ENCODE results near the gene REG3A. TPM values are rescaled to one million over a fixed set of nuclear protein-coding genes. Genes with fewer than 3 reads are reported as not detected.

REG3A gene
- total and polyA plus RNA-seq, 7 experiments from 2014 or later: not detected

- Histone ChIP-seq H3K36me3 (ENCODE audit: control insufficient read depth in 2 of 3, insufficient read depth in 3 of 3, low read length in 3 of 3) (no peaks in the 10 kb centered on the region), H3K4me1 (ENCODE audit: control insufficient read depth in 2 of 2, insufficient read depth in 2 of 2, low read length in 2 of 2) (no peaks in the 10 kb centered on the region), H3K9me3 (ENCODE audit: control insufficient read depth in 2 of 3, low read length in 3 of 3) (no peaks in the 10 kb centered on the region), H3K27ac (ENCODE audit: low read depth, low read length) (no peak overlapping the region), H3K4me3 (ENCODE audit: low read length) (no peak overlapping the region), H3K27me3 (ENCODE audit: control insufficient read depth in 2 of 2, insufficient read depth in 2 of 2, low read length in 2 of 2) (no peaks in the 10 kb centered on the region)
- POLR2A ChIA-PET: no interaction called here
- no peak overlapping the region for H3K4me3 Mint-ChIP-seq
- CTCF ChIA-PET: no interaction called here
- DNase-seq: no peak
- no peak overlapping the region for H3K27ac Mint-ChIP-seq
- intact Hi-C loops (cut with micrococcal nuclease): no loop called here
- no peaks in the 10 kb centered on the region for H3K36me3 Mint-ChIP-seq
- H3K9me3 Mint-ChIP-seq: peaks cover 4 to 37% (median 16%) of the 10 kb centered on the region in 11 donors
- ATAC-seq: no peak
- no peaks in the 10 kb centered on the region for H3K4me1 Mint-ChIP-seq
- no peaks in the 10 kb centered on the region for H3K27me3 Mint-ChIP-seq
Observed at GRCh38 chr2:79179036-79179435, 19.5 kb upstream of the REG3A start.

- POLR2A ChIA-PET: no interaction called here
- ATAC-seq (no peak), DNase-seq (no peak)
- no peak overlapping the region for H3K27ac ChIP-seq (ENCODE audit: low read depth, low read length)
- Mint-ChIP-seq H3K4me3 (no peak overlapping the region), H3K9me3 (peaks cover 4 to 30% (median 14%) of the 10 kb centered on the region in 11 donors), H3K4me1 (no peaks in the 10 kb centered on the region), H3K27ac (no peak overlapping the region), H3K36me3 (no peaks in the 10 kb centered on the region), H3K27me3 (no peaks in the 10 kb centered on the region)
- intact Hi-C loops (cut with micrococcal nuclease): no loop called here
- H3K27me3 ChIP-seq (ENCODE audit: control insufficient read depth in 2 of 2, insufficient read depth in 2 of 2, low read length in 2 of 2): no peaks in the 10 kb centered on the region
- no peaks in the 10 kb centered on the region for H3K36me3 ChIP-seq (ENCODE audit: control insufficient read depth in 2 of 3, insufficient read depth in 3 of 3, low read length in 3 of 3)
- H3K4me1 ChIP-seq (ENCODE audit: control insufficient read depth in 2 of 2, insufficient read depth in 2 of 2, low read length in 2 of 2): no peaks in the 10 kb centered on the region
- no peak overlapping the region for H3K4me3 ChIP-seq (ENCODE audit: low read length)
- H3K9me3 ChIP-seq (ENCODE audit: control insufficient read depth in 2 of 3, low read length in 3 of 3): no peaks in the 10 kb centered on the region
- CTCF ChIA-PET: no interaction called here
Observed at GRCh38 chr2:79178076-79178674, 18.6 kb upstream of the REG3A start.

DNA sequence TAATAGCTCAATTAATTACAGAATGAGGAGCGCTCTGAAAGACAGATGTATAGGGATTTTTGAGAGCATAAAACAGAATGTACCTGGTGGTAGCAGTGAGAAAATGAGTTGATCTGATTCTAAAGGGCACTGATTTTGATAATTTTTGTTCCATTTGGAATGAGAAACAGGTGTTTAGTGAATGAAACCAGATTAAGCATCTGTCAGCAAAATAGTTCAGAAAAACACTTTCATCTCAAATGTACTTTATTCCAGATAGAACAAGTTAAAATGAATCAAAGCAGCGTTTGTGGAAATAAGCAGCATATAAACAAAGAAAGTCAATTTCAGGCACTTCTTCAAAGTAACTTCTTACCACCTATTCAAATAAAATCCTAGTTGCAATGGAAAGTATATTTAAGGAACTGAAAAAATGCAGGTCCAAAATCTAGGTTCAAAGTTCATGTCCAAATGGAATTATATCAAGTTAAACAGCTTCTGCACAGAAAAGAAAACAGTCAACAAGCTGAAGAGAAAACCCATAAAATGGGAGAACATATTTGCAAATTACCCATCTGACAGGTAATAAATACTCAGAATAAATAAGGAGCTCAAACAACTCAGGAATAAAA lies 11.9 kb upstream of the REG3A start:
- H3K4me3 Mint-ChIP-seq: no peak overlapping the region
- H3K36me3 ChIP-seq (ENCODE audit: control insufficient read depth in 2 of 3, insufficient read depth in 3 of 3, low read length in 3 of 3): no peaks in the 10 kb centered on the region
- H3K27me3 Mint-ChIP-seq: peaks cover 0 to 5% (median 0%) of the 10 kb centered on the region in 5 donors
- no peak overlapping the region for H3K27ac ChIP-seq (ENCODE audit: low read depth, low read length)
- H3K4me1 ChIP-seq (ENCODE audit: control insufficient read depth in 2 of 2, insufficient read depth in 2 of 2, low read length in 2 of 2): no peaks in the 10 kb centered on the region
- POLR2A ChIA-PET: no interaction called here
- ATAC-seq (no peak), DNase-seq (no peak)
- no peaks in the 10 kb centered on the region for H3K9me3 ChIP-seq (ENCODE audit: control insufficient read depth in 2 of 3, low read length in 3 of 3)
- no peaks in the 10 kb centered on the region for H3K36me3 Mint-ChIP-seq
- H3K4me3 ChIP-seq (ENCODE audit: low read length): no peak overlapping the region
- no peaks in the 10 kb centered on the region for H3K27me3 ChIP-seq (ENCODE audit: control insufficient read depth in 2 of 2, insufficient read depth in 2 of 2, low read length in 2 of 2)
- intact Hi-C loops (cut with micrococcal nuclease): no loop called here
- no peaks in the 10 kb centered on the region for H3K4me1 Mint-ChIP-seq
- peaks cover 0 to 15% (median 7%) of the 10 kb centered on the region in 11 donors for H3K9me3 Mint-ChIP-seq
- CTCF ChIA-PET: no interaction called here
- no peak overlapping the region for H3K27ac Mint-ChIP-seq

GRCh38 chr2:79162801-79163200 lies 3.2 kb upstream of the REG3A start:
- peaks cover 0 to 16% (median 4%) of the 10 kb centered on the region in 11 donors for H3K9me3 Mint-ChIP-seq

DNA sequence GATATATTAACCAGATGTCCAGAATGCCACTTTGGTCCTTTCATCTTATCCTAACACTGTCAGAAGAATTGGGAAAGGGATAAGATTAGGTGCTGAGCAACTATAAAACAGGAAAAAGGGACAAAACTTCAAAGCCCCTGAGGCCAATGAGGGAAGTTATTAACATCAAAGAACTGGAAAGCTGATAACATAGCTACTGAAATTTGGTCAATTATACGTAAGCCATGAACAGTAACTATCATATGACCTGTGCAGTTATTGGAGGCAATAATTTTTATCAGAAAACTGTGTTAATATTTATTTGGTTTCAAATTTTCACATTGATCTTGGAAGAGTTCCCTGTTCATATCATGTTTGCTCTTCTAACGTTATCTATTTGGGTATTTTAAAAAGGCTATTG lies 2.6 kb upstream of the REG3A start:
- no peaks in the 10 kb centered on the region for H3K27me3 Mint-ChIP-seq
- Histone ChIP-seq H3K27me3 (ENCODE audit: control insufficient read depth in 2 of 2, insufficient read depth in 2 of 2, low read length in 2 of 2) (no peaks in the 10 kb centered on the region), H3K4me3 (ENCODE audit: low read length) (no peak overlapping the region), H3K4me1 (ENCODE audit: control insufficient read depth in 2 of 2, insufficient read depth in 2 of 2, low read length in 2 of 2) (no peaks in the 10 kb centered on the region), H3K9me3 (ENCODE audit: control insufficient read depth in 2 of 3, low read length in 3 of 3) (peaks cover 0 to 6% (median 0%) of the 10 kb centered on the region in 3 experiments), H3K27ac (ENCODE audit: low read depth, low read length) (no peak overlapping the region), H3K36me3 (ENCODE audit: control insufficient read depth in 2 of 3, insufficient read depth in 3 of 3, low read length in 3 of 3) (no peaks in the 10 kb centered on the region)
- no peak overlapping the region for H3K4me3 Mint-ChIP-seq
- H3K36me3 Mint-ChIP-seq: no peaks in the 10 kb centered on the region
- H3K27ac Mint-ChIP-seq: no peak overlapping the region
- CTCF ChIA-PET: no interaction called here
- intact Hi-C loops (cut with micrococcal nuclease): no loop called here
- H3K9me3 Mint-ChIP-seq: peaks cover 1 to 16% (median 7%) of the 10 kb centered on the region in 11 donors
- no peaks in the 10 kb centered on the region for H3K4me1 Mint-ChIP-seq
- ATAC-seq (no peak), DNase-seq (no peak)
- POLR2A ChIA-PET: no interaction called here

More at GRCh38 chr2:79162801-79163200, 3.2 kb upstream of the REG3A start:
- Histone ChIP-seq H3K9me3 (ENCODE audit: control insufficient read depth in 2 of 3, low read length in 3 of 3) (peaks cover 0 to 6% (median 0%) of the 10 kb centered on the region in 3 experiments), H3K4me3 (ENCODE audit: low read length) (no peak overlapping the region), H3K27ac (ENCODE audit: low read depth, low read length) (no peak overlapping the region), H3K36me3 (ENCODE audit: control insufficient read depth in 2 of 3, insufficient read depth in 3 of 3, low read length in 3 of 3) (no peaks in the 10 kb centered on the region), H3K4me1 (ENCODE audit: control insufficient read depth in 2 of 2, insufficient read depth in 2 of 2, low read length in 2 of 2) (no peaks in the 10 kb centered on the region), H3K27me3 (ENCODE audit: control insufficient read depth in 2 of 2, insufficient read depth in 2 of 2, low read length in 2 of 2) (no peaks in the 10 kb centered on the region)
- ChIA-PET POLR2A (no interaction called here), CTCF (no interaction called here)
- Mint-ChIP-seq H3K27me3 (no peaks in the 10 kb centered on the region), H3K36me3 (no peaks in the 10 kb centered on the region), H3K4me1 (no peaks in the 10 kb centered on the region), H3K27ac (no peak overlapping the region), H3K4me3 (no peak overlapping the region)
- DNase-seq: no peak
- intact Hi-C loops (cut with micrococcal nuclease): no loop called here
- ATAC-seq: no peak

DNA sequence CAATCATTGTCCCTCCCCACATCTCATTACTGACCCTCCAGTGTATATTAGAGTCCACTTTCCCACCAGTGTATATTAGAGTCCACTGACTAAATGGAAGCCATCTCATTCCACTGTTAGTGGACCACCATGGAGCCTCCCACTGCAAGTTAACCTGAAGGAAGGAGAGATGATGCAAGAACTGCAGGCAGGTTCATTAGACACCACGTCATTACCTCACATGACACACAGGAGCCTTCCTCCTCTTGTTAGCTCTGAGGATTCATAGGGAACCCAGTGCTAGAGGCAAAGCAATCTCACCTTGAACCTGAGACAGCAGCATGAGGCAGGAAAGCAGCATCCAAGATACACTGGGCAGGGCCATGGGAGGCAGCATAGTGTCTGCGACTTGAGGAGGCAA lies 523 bp downstream of the REG3A start:
- ATAC-seq: no peak

GRCh38 chr2:79155826-79156476 lies 3.6 kb downstream of the REG3A start:
- no peaks in the 10 kb centered on the region for H3K36me3 Mint-ChIP-seq
- ATAC-seq (no peak), DNase-seq (no peak)
- Histone ChIP-seq H3K27me3 (ENCODE audit: control insufficient read depth in 2 of 2, insufficient read depth in 2 of 2, low read length in 2 of 2) (no peaks in the 10 kb centered on the region), H3K4me1 (ENCODE audit: control insufficient read depth in 2 of 2, insufficient read depth in 2 of 2, low read length in 2 of 2) (no peaks in the 10 kb centered on the region), H3K27ac (ENCODE audit: low read depth, low read length) (no peak overlapping the region), H3K36me3 (ENCODE audit: control insufficient read depth in 2 of 3, insufficient read depth in 3 of 3, low read length in 3 of 3) (no peaks in the 10 kb centered on the region), H3K4me3 (ENCODE audit: low read length) (no peak overlapping the region), H3K9me3 (ENCODE audit: control insufficient read depth in 2 of 3, low read length in 3 of 3) (peaks cover 0 to 6% (median 0%) of the 10 kb centered on the region in 3 experiments)
- no peak overlapping the region for H3K4me3 Mint-ChIP-seq
- H3K4me1 Mint-ChIP-seq: no peaks in the 10 kb centered on the region
- POLR2A ChIA-PET: no interaction called here
- intact Hi-C loops (cut with micrococcal nuclease): no loop called here
- no peaks in the 10 kb centered on the region for H3K27me3 Mint-ChIP-seq
- no peak overlapping the region for H3K27ac Mint-ChIP-seq
- CTCF ChIA-PET: no interaction called here
- peaks cover 4 to 19% (median 9%) of the 10 kb centered on the region in 11 donors for H3K9me3 Mint-ChIP-seq

More for the DNA sequence above, 523 bp downstream of the REG3A start:
- Mint-ChIP-seq H3K27me3 (no peaks in the 10 kb centered on the region), H3K4me1 (no peaks in the 10 kb centered on the region), H3K4me3 (no peak overlapping the region), H3K9me3 (peaks cover 2 to 17% (median 7%) of the 10 kb centered on the region in 11 donors), H3K36me3 (no peaks in the 10 kb centered on the region), H3K27ac (no peak overlapping the region)
- Histone ChIP-seq H3K36me3 (ENCODE audit: control insufficient read depth in 2 of 3, insufficient read depth in 3 of 3, low read length in 3 of 3) (no peaks in the 10 kb centered on the region), H3K27me3 (ENCODE audit: control insufficient read depth in 2 of 2, insufficient read depth in 2 of 2, low read length in 2 of 2) (no peaks in the 10 kb centered on the region), H3K9me3 (ENCODE audit: control insufficient read depth in 2 of 3, low read length in 3 of 3) (peaks cover 0 to 6% (median 0%) of the 10 kb centered on the region in 3 experiments), H3K27ac (ENCODE audit: low read depth, low read length) (no peak overlapping the region), H3K4me3 (ENCODE audit: low read length) (no peak overlapping the region), H3K4me1 (ENCODE audit: control insufficient read depth in 2 of 2, insufficient read depth in 2 of 2, low read length in 2 of 2) (no peaks in the 10 kb centered on the region)
- CTCF ChIA-PET: no interaction called here
- no peak for DNase-seq
- intact Hi-C loops (cut with micrococcal nuclease): no loop called here
- POLR2A ChIA-PET: no interaction called here

All from naive thymus-derived CD4-positive, alpha-beta T cell (primary cell).